ENCODE results near the gene CELF4.

Gene CELF4

DNA sequence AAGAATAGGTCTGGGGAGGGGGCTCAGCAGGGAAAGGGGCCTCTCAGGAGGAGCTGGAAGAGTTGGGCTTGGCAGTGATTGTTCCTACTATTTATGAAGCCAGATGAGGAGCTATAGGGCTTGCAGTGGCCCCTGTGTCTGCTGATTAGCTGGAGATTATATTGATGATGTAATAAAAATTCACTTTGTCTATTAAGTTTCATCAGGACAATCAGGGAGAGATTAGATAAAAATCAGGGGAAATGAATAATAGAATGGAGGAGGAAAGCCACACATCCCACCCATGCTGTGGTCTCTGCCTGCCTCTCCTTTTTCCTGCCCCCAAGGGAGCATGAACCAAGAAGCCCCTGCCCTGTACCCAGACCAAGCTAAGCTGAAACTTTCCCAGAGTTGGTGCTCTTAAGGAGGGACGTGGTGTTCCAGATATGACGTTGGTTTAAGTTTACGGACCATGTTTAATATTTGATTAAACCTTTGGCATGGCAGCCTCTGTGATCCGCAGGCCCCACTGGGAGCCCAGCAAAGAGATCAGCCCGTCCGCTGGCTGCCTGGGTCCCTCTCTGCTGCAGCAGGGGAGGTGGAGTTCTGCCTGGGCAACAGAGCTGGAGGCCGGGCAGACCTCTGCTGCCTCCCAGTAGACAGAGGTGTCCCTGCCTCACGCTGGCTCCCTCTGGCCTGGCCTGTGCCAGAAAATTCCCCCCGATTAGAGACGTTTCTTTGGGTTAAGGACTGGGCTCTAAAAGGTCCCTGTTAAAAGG lies 15.3 kb downstream of the CELF4 start:
- Histone ChIP-seq H3K4me3 (no peak overlapping the region), H3K27ac (no peak overlapping the region)
- DNase-seq (ENCODE audit: low spot score), result no peak
- TF ChIP-seq, protein P1, sequence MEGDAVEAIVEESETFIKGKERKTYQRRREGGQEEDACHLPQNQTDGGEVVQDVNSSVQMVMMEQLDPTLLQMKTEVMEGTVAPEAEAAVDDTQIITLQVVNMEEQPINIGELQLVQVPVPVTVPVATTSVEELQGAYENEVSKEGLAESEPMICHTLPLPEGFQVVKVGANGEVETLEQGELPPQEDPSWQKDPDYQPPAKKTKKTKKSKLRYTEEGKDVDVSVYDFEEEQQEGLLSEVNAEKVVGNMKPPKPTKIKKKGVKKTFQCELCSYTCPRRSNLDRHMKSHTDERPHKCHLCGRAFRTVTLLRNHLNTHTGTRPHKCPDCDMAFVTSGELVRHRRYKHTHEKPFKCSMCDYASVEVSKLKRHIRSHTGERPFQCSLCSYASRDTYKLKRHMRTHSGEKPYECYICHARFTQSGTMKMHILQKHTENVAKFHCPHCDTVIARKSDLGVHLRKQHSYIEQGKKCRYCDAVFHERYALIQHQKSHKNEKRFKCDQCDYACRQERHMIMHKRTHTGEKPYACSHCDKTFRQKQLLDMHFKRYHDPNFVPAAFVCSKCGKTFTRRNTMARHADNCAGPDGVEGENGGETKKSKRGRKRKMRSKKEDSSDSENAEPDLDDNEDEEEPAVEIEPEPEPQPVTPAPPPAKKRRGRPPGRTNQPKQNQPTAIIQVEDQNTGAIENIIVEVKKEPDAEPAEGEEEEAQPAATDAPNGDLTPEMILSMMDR (IDR thresholded peaks at IDR 0.05), result no peak

DNA sequence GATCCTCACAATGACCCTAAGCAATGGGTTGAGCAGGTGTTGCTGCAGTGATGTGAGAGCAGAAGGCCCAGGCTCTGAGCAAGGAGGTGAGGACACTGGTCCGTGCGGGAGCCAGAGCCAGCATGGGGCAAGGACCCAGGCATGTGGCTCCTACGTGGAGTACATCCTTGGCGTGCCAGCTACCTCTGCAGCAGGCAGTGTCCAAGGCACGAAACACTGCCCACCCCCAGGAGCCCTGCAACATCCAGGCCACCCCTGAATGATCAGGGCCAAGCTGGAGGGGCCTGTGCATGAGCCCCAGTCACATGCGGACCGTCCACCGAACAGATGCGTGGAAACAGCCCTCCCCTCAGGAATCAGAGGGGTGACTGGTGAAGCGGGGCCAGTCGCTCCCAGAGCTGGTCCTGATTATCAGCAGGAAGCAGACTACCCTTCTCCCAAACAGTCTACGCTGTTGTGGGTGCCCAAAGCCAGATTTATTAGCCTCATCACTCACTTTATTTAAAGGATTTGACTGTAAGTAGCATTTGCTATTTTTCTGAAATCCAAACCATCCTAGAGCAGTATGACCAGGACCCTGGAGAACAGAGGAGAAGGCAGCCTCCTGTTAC lies 16.8 kb downstream of the CELF4 start:
- Histone ChIP-seq H3K4me3 (no peak overlapping the region), H3K27ac (no peak overlapping the region)
- TF ChIP-seq, protein P1 (IDR thresholded peaks at IDR 0.05), result no peak
- no peak for DNase-seq (ENCODE audit: low spot score)

DNA sequence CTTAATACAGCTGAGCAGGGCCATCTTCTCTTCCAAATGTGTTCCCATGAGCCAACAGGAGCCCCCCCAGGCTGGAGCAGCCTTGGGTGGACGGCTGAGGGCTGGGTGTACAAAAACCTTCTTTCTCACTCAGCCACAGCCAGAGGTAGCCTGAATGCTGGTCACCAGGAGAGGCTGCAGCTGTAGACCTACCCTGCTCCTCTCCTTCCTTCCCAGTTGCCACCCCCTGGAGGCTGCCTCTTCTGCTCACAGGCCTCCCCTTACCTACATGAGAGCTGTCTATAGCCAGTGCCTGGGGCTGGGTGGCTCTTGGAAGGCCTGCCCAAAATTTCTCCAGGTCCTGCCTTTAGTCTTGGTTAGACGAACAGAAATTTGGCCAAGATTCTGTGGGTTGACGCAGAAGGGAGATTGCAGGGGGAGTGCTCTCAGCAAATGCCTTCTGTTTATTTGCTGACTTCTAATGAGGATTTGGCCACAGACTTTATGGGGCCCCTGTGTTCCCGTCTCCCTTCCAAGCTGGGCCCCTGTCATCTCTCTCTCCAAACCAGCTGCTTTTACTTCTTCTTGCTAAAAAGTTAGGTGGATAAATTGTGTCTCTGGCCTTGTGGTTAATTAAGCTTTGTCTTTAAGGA lies 18.3 kb downstream of the CELF4 start:
- no peak for DNase-seq (ENCODE audit: low spot score)

DNA sequence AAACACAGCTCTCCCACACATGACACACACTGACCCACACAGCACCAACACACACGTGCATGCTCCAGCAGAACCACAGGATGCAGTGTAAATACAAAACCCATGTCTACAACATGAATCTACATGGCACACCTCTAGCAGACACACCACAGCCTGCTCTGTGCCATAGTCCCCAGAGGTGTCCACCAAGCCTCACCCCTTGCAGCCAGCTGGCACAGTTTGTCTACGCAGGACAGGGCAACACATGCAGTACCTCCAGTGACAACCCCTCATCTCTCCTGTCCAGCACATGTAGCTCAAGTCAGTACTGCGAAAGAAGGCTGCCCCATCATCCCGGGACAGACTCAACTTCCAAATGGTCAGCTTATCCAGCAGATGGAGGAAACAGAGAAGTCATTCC lies 18.9 kb downstream of the CELF4 start:
- TF ChIP-seq, protein P1 (IDR thresholded peaks at IDR 0.05), result no peak
- DNase-seq (ENCODE audit: low spot score), result no peak
- H3K27ac ChIP-seq, result no peak overlapping the region
- H3K4me3 ChIP-seq, result no peak overlapping the region

More for the DNA sequence above, 18.3 kb downstream of the CELF4 start:
- TF ChIP-seq, protein P1 (IDR thresholded peaks at IDR 0.05), result no peak
- no peak overlapping the region for H3K27ac ChIP-seq
- H3K4me3 ChIP-seq, result no peak overlapping the region

DNA sequence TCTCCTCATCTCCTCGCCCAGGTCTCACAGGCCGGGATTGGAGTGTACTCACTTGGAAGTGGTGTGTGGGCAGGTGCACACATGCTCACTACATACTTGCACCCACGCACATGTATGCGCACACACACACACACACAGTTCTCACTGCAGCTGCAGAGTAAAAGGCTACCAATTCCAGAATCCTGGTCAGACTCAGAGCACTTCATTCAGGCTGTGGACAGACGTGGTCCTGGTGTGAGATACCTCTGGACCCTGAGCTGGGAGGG lies 19.4 kb downstream of the CELF4 start:
- TF ChIP-seq, protein P1 (IDR thresholded peaks at IDR 0.05), result no peak
- no peak overlapping the region for H3K4me3 ChIP-seq
- H3K27ac ChIP-seq, result no peak overlapping the region
- no peak for DNase-seq (ENCODE audit: low spot score)

DNA sequence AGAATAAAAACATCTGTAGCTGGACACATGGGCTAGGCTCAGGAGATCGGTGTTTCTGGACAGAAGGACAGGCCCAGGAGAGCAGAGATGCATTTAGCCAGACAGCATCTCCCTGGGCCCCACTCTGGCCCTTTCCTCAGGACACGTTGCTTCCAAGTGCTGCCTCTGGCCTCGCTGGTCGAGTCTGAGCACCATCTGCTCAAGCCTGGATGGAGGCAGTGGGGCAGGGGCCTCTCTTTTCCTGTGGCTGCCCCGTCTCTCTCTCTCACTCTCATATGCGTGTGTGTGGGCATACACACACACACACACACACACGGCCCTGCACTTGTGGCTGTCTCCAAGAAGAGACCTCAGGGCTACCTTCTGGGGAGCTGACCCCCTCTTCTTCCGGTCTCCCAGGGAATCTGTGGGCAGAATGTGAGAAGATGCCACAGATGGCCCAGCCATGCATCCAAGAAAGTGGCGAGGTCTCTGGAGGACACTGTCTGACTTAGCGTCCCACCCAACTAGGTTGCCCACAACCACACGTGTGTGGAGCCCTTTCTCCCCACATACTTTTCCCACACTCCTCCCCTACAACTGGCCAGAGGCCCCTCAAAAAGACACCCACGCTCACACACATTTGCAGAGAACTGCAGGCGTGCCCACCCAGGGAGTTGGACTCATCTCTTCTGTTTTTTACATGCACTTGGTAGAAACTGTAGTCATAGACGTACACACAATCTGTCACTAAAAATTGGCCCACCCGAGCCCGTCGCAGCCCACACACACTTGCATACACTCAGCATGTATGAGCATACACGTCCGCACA lies 19.9 kb downstream of the CELF4 start:
- DNase-seq (ENCODE audit: low spot score), result no peak
- TF ChIP-seq, protein P1 (IDR thresholded peaks at IDR 0.05), result no peak
- H3K4me3 ChIP-seq, result no peak overlapping the region
- no peak overlapping the region for H3K27ac ChIP-seq

Measured in coronary artery (tissue), 2 donors.